ENCODE results near the gene FAM219A.
"Not testable (repeated sequence)": the region's sequence is repeated elsewhere in the genome, so short reads cannot be mapped to it uniquely, and the experiment has no call there.

The FAM219A gene

DNA sequence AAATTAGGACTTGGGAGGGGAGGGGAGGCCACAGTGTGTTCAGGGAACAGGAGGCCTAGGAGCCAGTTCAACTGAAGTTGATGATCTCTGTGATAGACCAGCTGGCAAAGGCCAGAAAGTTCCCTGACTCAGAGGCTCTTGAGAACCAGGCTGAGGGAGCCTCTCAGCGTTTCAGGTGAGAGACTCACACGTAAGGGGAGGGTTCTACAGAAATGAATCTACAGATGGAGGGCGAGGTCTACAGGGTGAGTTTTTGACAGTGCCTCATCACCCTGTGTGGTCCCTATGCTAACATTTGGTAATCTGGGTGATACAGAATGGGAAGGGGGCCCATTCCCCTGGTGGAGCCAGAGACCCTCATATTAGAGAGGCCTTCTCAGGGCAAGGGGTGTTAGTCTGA, 32.4 kb upstream of the FAM219A start:
- ChIA-PET CTCF (no interaction called here), POLR2A (no interaction called here)
- no peak for TF ChIP-seq HDGF (IDR thresholded peaks at IDR 0.05; ENCODE audit: borderline replicate concordance)
- TF ChIP-seq ELF4 (IDR thresholded peaks at IDR 0.05), result no peak
- TF ChIP-seq CTBP1 (IDR thresholded peaks at IDR 0.05; ENCODE audit: borderline replicate concordance), result no peak
- TF ChIP-seq, protein P1, sequence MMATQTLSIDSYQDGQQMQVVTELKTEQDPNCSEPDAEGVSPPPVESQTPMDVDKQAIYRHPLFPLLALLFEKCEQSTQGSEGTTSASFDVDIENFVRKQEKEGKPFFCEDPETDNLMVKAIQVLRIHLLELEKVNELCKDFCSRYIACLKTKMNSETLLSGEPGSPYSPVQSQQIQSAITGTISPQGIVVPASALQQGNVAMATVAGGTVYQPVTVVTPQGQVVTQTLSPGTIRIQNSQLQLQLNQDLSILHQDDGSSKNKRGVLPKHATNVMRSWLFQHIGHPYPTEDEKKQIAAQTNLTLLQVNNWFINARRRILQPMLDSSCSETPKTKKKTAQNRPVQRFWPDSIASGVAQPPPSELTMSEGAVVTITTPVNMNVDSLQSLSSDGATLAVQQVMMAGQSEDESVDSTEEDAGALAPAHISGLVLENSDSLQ (IDR thresholded peaks at IDR 0.05), result no peak
- no peak for TF ChIP-seq LEF1 (IDR thresholded peaks at IDR 0.05; ENCODE audit: borderline replicate concordance)
- no peak for TF ChIP-seq FOXM1 (IDR thresholded peaks at IDR 0.05; ENCODE audit: borderline replicate concordance)
- TF ChIP-seq ARNT (IDR thresholded peaks at IDR 0.05), result no peak
- no peak for TF ChIP-seq BHLHE40 (IDR thresholded peaks at IDR 0.05; ENCODE audit: borderline replicate concordance)
- TF ChIP-seq SP1 (IDR thresholded peaks at IDR 0.05), result no peak
- no peak for TF ChIP-seq TARDBP (IDR thresholded peaks at IDR 0.05)
- no peak for TF ChIP-seq NFRKB (IDR thresholded peaks at IDR 0.05)
- TF ChIP-seq L3MBTL2 (conservative IDR thresholded peaks at IDR 0.05), result no peak
- no peak for TF ChIP-seq FOXA1 (IDR thresholded peaks at IDR 0.05)
- no peak for TF ChIP-seq SUZ12 (IDR thresholded peaks at IDR 0.05)
- no peak for TF ChIP-seq ZNF384 (IDR thresholded peaks at IDR 0.05)
- no peak for TF ChIP-seq FOXK2 (IDR thresholded peaks at IDR 0.05)
- DNase-seq (ENCODE audit: extremely low spot score), result no peak

DNA sequence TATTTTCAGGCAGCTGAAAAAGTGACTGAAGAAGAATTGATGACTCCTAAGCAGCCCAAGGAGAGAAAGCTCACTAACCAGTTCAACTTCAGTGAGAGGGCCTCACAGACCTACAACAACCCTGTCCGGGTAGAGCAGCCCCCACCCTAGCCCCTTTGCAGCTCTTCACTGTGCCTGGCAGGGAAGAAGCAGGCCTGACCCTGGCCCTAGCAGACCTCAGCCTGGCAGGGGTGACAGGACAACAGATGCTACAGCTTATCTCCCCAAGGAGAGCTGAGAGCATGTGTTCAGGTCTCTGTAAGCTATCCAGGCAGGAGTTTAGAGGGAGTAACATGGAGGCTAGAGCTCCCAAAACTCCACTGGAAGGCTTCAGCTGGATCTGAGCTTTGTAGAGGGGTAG, 32.0 kb upstream of the FAM219A start:
- TF ChIP-seq FOXM1 (IDR thresholded peaks at IDR 0.05; ENCODE audit: borderline replicate concordance) (no peak), NFRKB (IDR thresholded peaks at IDR 0.05) (no peak), ZNF384 (IDR thresholded peaks at IDR 0.05) (no peak), CTBP1 (IDR thresholded peaks at IDR 0.05; ENCODE audit: borderline replicate concordance) (no peak), FOXK2 (IDR thresholded peaks at IDR 0.05) (no peak), LEF1 (IDR thresholded peaks at IDR 0.05; ENCODE audit: borderline replicate concordance) (no peak), FOXA1 (IDR thresholded peaks at IDR 0.05) (no peak), SUZ12 (IDR thresholded peaks at IDR 0.05) (no peak), HDGF (IDR thresholded peaks at IDR 0.05; ENCODE audit: borderline replicate concordance) (no peak), BHLHE40 (IDR thresholded peaks at IDR 0.05; ENCODE audit: borderline replicate concordance) (no peak), L3MBTL2 (conservative IDR thresholded peaks at IDR 0.05) (no peak), ARNT (IDR thresholded peaks at IDR 0.05) (no peak), ELF4 (IDR thresholded peaks at IDR 0.05) (no peak)
- TF ChIP-seq, protein P1 (IDR thresholded peaks at IDR 0.05), result no peak
- DNase-seq (ENCODE audit: extremely low spot score), result no peak
- POLR2A ChIA-PET, result no interaction called here
- CTCF ChIA-PET, result no interaction called here

DNA sequence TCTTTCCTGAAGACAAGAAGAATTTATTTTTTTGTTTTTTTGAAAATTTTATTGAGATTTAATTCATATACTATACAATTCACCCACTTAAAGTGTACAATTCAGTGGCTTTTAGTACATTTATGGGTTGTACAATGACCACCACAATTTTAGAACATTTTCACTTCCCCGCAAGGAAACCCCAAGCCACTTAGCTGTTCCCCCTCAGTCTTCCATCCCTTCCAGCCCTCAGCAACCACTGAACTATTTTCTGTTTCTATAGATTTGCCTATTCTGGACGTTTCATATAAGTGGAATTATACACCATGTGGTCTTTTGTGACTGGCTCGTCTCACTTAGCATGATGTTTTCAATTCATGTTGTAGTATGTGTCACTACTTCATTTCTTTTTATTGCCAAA, 28.2 kb upstream of the FAM219A start:
- CTCF ChIA-PET, result no interaction called here
- TF ChIP-seq TARDBP (IDR thresholded peaks at IDR 0.05), result no peak
- TF ChIP-seq, protein P1 (IDR thresholded peaks at IDR 0.05), result no peak
- no peak for TF ChIP-seq ARNT (IDR thresholded peaks at IDR 0.05)
- no peak for TF ChIP-seq FOXA1 (IDR thresholded peaks at IDR 0.05)
- no peak for TF ChIP-seq ZNF384 (IDR thresholded peaks at IDR 0.05)
- TF ChIP-seq BHLHE40 (IDR thresholded peaks at IDR 0.05; ENCODE audit: borderline replicate concordance), result no peak
- DNase-seq (ENCODE audit: extremely low spot score), result no peak
- POLR2A ChIA-PET, result no interaction called here

DNA sequence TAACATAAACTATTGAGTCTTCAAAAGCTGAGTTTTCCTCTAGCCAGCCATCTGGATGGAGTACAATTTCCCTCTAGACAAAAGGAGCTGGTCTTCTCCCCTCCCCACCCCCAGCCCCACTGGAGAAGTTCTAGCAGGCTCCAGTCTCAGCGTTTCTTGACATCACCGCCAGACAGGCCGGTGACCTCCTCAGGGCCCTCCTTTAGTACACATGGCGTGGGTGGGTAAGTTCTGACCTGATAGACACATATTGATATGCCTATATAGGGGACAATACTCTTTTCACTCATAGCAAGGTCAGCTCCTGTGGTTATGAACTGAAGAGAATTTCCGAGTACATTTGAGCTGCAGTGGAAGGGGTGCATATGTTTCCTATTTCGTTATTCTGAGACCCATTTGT, 27.5 kb upstream of the FAM219A start:
- ChIA-PET CTCF (no interaction called here), POLR2A (no interaction called here)
- TF ChIP-seq, protein P1 (IDR thresholded peaks at IDR 0.05), result no peak
- no peak for DNase-seq (ENCODE audit: extremely low spot score)

GRCh38 chr9:34484678-34485077, 26.3 kb upstream of the FAM219A start:
- no peak for TF ChIP-seq SP1 (IDR thresholded peaks at IDR 0.05)
- TF ChIP-seq HDGF (IDR thresholded peaks at IDR 0.05; ENCODE audit: borderline replicate concordance), result no peak
- no peak for TF ChIP-seq FOXA1 (IDR thresholded peaks at IDR 0.05)
- no peak for TF ChIP-seq BHLHE40 (IDR thresholded peaks at IDR 0.05; ENCODE audit: borderline replicate concordance)
- no peak for TF ChIP-seq CTBP1 (IDR thresholded peaks at IDR 0.05; ENCODE audit: borderline replicate concordance)
- TF ChIP-seq L3MBTL2 (conservative IDR thresholded peaks at IDR 0.05), result no peak
- TF ChIP-seq FOXM1 (IDR thresholded peaks at IDR 0.05; ENCODE audit: borderline replicate concordance), result no peak
- no peak for TF ChIP-seq ARNT (IDR thresholded peaks at IDR 0.05)
- no peak for TF ChIP-seq TARDBP (IDR thresholded peaks at IDR 0.05)
- no peak for TF ChIP-seq LEF1 (IDR thresholded peaks at IDR 0.05; ENCODE audit: borderline replicate concordance)
- no peak for TF ChIP-seq ZNF384 (IDR thresholded peaks at IDR 0.05)
- DNase-seq (ENCODE audit: extremely low spot score), result no peak
- CTCF ChIA-PET, result no interaction called here
- POLR2A ChIA-PET, result no interaction called here

DNA sequence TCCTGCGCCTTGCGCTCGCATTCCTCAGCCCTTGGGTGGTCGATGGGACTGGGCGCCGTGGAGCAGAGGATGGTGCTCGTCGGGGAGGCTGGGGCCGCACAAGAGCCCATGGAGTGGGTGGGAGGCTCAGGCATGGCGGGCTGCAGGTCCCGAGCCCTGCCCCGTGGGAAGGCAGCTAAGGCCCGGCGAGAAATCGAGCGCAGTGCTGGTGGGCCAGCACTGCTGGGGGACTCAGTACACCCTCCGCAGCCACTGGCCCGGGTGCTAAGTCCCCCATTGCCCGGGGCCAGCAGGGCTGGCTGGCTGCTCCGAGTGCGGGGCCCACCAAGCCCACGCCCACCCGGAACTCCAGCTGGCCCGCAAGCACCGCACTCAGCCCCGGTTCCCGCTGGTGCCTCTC, 24.4 kb upstream of the FAM219A start:
- CTCF ChIA-PET; DNase-seq (ENCODE audit: extremely low spot score); POLR2A ChIA-PET: not testable (repeated sequence)

DNA sequence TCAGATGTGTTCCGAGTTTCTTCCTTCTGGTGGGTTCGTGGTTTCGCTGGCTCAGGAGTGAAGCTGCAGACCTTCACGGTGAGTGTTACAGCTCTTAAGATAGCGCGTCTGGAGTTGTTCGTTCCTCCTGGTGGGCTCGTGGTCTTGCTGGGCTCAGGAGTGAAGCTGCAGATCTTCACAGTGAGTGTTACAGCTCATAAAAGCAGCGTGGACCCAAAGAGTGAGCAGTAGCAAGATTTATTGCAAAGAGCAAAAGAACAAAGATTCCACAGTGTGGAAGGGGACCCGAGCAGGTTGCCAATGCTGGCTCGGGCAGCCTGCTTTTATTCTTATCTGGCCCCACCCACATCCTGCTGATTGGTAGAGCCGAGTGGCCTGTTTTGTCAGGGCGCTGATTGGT, 23.2 kb upstream of the FAM219A start:
- CTCF ChIA-PET; DNase-seq (ENCODE audit: extremely low spot score); POLR2A ChIA-PET: not testable (repeated sequence)
